Stromal cell of bone marrow (primary cell): Measurements from ENCODE around the gene DMD.

Experiments
- DNase-seq: peaks from one replicate; pipeline ENCODE4 v3.0.0-alpha.2; 2012; ENCODE audit warnings: low read depth

The DMD gene

GRCh38 chrX:33032700-33033099 lies 178.6 kb downstream of the DMD start:
- DNase-seq: no peak

- no peak for DNase-seq
Observed at GRCh38 chrX:33014949-33015348, 196.4 kb downstream of the DMD start.

- no peak for DNase-seq
Observed at GRCh38 chrX:33014086-33014485, 197.3 kb downstream of the DMD start.

- DNase-seq: no peak
Observed at GRCh38 chrX:33001107-33001506, 210.2 kb downstream of the DMD start.

GRCh38 chrX:32998776-32999175 lies 212.6 kb downstream of the DMD start:
- no peak for DNase-seq

GRCh38 chrX:32995427-32995826 lies 215.9 kb downstream of the DMD start:
- DNase-seq: no peak

- DNase-seq: no peak
Observed at GRCh38 chrX:32987142-32987541, 224.2 kb downstream of the DMD start.

GRCh38 chrX:32985544-32985943 lies 225.8 kb downstream of the DMD start:
- no peak for DNase-seq

GRCh38 chrX:32966821-32967355 lies 244.5 kb downstream of the DMD start:
- no peak for DNase-seq

- no peak for DNase-seq
Observed at GRCh38 chrX:32954125-32954524, 257.2 kb downstream of the DMD start.

GRCh38 chrX:32948130-32948529 lies 263.2 kb downstream of the DMD start:
- DNase-seq: no peak

- no peak for DNase-seq
Observed at GRCh38 chrX:32937043-32937442, 274.3 kb downstream of the DMD start.

- no peak for DNase-seq
Observed at GRCh38 chrX:32933548-32933947, 277.8 kb downstream of the DMD start.

- no peak for DNase-seq
Observed at GRCh38 chrX:32929040-32929439, 282.3 kb downstream of the DMD start.

- no peak for DNase-seq
Observed at GRCh38 chrX:32896088-32896487, 315.3 kb downstream of the DMD start.

GRCh38 chrX:32894679-32895078 lies 316.7 kb downstream of the DMD start:
- no peak for DNase-seq

GRCh38 chrX:32893751-32894150 lies 317.6 kb downstream of the DMD start:
- no peak for DNase-seq

- DNase-seq: no peak
Observed at GRCh38 chrX:32877592-32877991, 333.8 kb downstream of the DMD start.

GRCh38 chrX:32874839-32875238 lies 336.5 kb downstream of the DMD start:
- no peak for DNase-seq

GRCh38 chrX:32873786-32874185 lies 337.6 kb downstream of the DMD start:
- no peak for DNase-seq

GRCh38 chrX:32871636-32872035 lies 339.7 kb downstream of the DMD start:
- no peak for DNase-seq

GRCh38 chrX:32868524-32868895 lies 342.8 kb downstream of the DMD start:
- no peak for DNase-seq

- no peak for DNase-seq
Observed at GRCh38 chrX:32867781-32868523, 343.4 kb downstream of the DMD start.

GRCh38 chrX:32852203-32852602 lies 359.1 kb downstream of the DMD start:
- DNase-seq: no peak
